Stimulated activated naive B cell treated with anti-CD40 and anti-IgM and Interleukin-4, amounts not matched to agents 10 μg/mL and 1 μg/mL and 100 μg/mL, for 72 hours (primary cell): ENCODE results near the gene AGAP1.

Source experiments
- ATAC-seq, 2 donors: fragments of 150-1000 bp; cut with Tn5 transposase; replicated peaks; 2 replicates each; pipeline ENCODE4 v1.10.0; 2021; ENCODE audit warnings: moderate library complexity in 1 of 2
- DNase-seq: peaks from one replicate; pipeline ENCODE4 v3.0.0; 2021
- H3K27ac Mint-ChIP-seq: one replicate; pipeline ENCODE4 v1.8.0; 2022; ENCODE audit warnings: mild to moderate bottlenecking, mixed read lengths
- H3K27me3 Mint-ChIP-seq, 2 donors: one replicate each; pipeline ENCODE4 v1.8.0; 2022; ENCODE audit warnings: mixed read lengths in 2 of 2
- H3K36me3 Mint-ChIP-seq, 2 donors: one replicate each; pipeline ENCODE4 v1.8.0; 2022; ENCODE audit warnings: mixed read lengths in 2 of 2, mild to moderate bottlenecking in 1 of 2
- H3K4me1 Mint-ChIP-seq, 2 donors: one replicate each; pipeline ENCODE4 v1.8.0; 2022; ENCODE audit warnings: mixed read lengths in 2 of 2, mild to moderate bottlenecking in 1 of 2
- H3K4me3 Mint-ChIP-seq, 2 donors: one replicate each; pipeline ENCODE4 v1.8.0; 2022; ENCODE audit warnings: mild to moderate bottlenecking in 2 of 2, mixed read lengths in 2 of 2, moderate library complexity in 1 of 2
- H3K9me3 Mint-ChIP-seq, 2 donors: one replicate each; pipeline ENCODE4 v1.8.0; 2022; ENCODE audit warnings: mixed read lengths in 2 of 2, mild to moderate bottlenecking in 1 of 2

Gene AGAP1

GRCh38 chr2:235521844-235522243 is 28.0 kb downstream of the AGAP1 start:
- H3K4me3 Mint-ChIP-seq, result no peak overlapping the region
- no peak for DNase-seq
- no peak for ATAC-seq
- H3K27ac Mint-ChIP-seq, result no peak overlapping the region
- peaks cover 0 to 12% of the 10 kb centered on the region in 2 donors for H3K27me3 Mint-ChIP-seq
- no peaks in the 10 kb centered on the region for H3K36me3 Mint-ChIP-seq
- no peaks in the 10 kb centered on the region for H3K4me1 Mint-ChIP-seq
- H3K9me3 Mint-ChIP-seq, result no peaks in the 10 kb centered on the region

GRCh38 chr2:235523021-235523420 is 29.2 kb downstream of the AGAP1 start:
- H3K4me1 Mint-ChIP-seq, result no peaks in the 10 kb centered on the region
- no peaks in the 10 kb centered on the region for H3K36me3 Mint-ChIP-seq
- DNase-seq (no peak), ATAC-seq (no peak)
- H3K27ac Mint-ChIP-seq, result no peak overlapping the region
- peaks cover 0 to 12% of the 10 kb centered on the region in 2 donors for H3K27me3 Mint-ChIP-seq
- H3K4me3 Mint-ChIP-seq, result no peak overlapping the region
- H3K9me3 Mint-ChIP-seq, result no peaks in the 10 kb centered on the region

DNA sequence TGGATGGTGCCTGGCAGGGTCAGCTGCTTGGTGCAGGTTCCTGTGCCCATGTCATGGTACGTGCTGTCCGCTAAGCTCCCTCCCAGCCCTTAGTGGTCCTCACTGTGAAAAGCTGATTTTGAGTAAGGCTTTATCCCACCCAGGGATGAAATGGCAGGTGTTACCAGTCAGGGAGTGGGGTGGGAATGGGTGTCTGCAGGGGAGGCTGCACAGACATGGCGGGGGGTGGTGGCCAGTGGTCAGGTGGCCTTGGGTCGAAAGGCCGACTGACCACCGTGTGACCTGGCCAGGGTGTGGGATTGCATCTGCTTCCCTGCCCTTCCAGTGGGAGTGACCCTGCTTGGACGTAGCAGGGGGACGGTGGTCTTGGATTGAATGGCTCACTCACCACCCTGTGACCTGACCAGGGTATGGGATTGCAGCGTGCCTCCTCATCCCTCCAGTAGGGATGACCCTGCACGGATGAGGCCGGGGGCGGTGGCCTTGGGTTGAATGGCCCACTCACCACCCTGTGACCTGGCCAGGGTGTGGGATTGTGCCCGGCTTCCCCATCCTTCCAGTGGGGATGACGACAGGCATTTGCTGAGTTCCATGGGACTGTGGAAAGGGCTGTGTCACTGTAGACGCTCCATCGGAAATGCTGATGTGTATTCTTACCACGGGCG is 29.8 kb downstream of the AGAP1 start:
- Mint-ChIP-seq H3K27ac (no peak overlapping the region), H3K9me3 (no peaks in the 10 kb centered on the region), H3K4me3 (no peak overlapping the region)

DNA sequence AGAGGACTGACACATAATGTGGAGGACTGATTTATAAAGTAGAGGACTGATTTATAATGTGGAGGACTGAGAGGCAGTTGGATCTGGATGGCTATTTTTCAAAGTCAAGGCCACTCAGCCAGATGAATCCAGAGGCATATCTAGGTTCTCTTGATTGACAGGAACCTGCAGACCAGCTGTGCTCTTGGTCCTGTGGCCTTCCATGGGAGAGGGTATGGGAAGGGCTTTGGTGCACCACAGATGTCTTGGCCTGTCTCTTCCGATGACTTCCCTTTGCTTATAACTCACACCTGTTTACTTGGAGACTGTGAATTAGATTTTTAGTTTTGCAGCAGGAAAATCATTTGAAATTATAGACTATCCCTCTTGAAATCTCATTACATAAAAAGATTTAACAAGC is 32.3 kb downstream of the AGAP1 start:
- Mint-ChIP-seq H3K36me3 (no peaks in the 10 kb centered on the region), H3K4me3 (no peak overlapping the region), H3K27me3 (peaks cover 0 to 15% of the 10 kb centered on the region in 2 donors), H3K9me3 (peaks cover 0 to 5% of the 10 kb centered on the region in 2 donors), H3K4me1 (no peaks in the 10 kb centered on the region), H3K27ac (no peak overlapping the region)
- ATAC-seq, result no peak
- DNase-seq, result no peak

More for the DNA sequence above, 29.8 kb downstream of the AGAP1 start:
- no peaks in the 10 kb centered on the region for H3K4me1 Mint-ChIP-seq
- H3K27me3 Mint-ChIP-seq, result peaks cover 0 to 10% of the 10 kb centered on the region in 2 donors
- no peak for DNase-seq
- H3K36me3 Mint-ChIP-seq, result no peaks in the 10 kb centered on the region
- no peak for ATAC-seq

DNA sequence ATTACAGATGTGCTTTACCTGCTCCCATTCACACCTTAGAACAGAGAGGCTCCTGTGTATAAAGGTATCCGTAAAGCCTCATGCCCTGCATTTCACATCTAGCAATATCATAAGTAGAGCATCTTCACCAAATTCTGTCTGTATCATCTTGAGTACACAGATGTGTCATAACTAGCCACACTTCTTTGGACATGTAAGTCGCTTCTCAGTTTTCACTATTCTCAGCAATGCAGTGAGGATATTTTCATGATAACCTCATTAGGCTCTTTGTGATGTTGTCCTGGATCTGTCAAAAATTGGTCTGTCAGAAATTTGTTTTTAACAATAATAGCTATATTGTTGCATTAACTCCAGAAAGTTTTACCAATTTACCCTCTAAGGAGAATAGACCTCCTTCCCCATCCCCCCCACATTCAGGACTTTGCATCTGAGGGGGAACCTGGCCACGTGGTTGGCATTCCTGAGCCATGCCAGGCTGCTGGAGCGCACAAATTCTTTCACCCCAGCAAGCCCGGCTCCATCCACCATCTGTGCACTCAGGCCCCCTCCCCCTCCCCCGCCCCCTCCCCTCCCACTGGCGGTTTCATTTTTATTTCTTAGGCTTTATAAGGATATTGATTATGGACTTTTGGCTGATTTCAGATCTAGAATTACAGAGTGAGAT is 34.1 kb downstream of the AGAP1 start:
- Mint-ChIP-seq H3K4me3 (no peak overlapping the region), H3K27ac (no peak overlapping the region), H3K4me1 (no peaks in the 10 kb centered on the region), H3K27me3 (peaks cover 0 to 9% of the 10 kb centered on the region in 2 donors), H3K36me3 (no peaks in the 10 kb centered on the region), H3K9me3 (peaks cover 0 to 7% of the 10 kb centered on the region in 2 donors)
- no peak for ATAC-seq
- no peak for DNase-seq

- Mint-ChIP-seq H3K36me3 (no peaks in the 10 kb centered on the region), H3K9me3 (peaks cover 0 to 7% of the 10 kb centered on the region in 2 donors), H3K27ac (no peak overlapping the region), H3K27me3 (peaks cover 0 to 9% of the 10 kb centered on the region in 2 donors), H3K4me3 (no peak overlapping the region), H3K4me1 (no peaks in the 10 kb centered on the region)
- ATAC-seq, result no peak
- DNase-seq, result no peak
Measured at GRCh38 chr2:235529621-235530020, 35.8 kb downstream of the AGAP1 start.

DNA sequence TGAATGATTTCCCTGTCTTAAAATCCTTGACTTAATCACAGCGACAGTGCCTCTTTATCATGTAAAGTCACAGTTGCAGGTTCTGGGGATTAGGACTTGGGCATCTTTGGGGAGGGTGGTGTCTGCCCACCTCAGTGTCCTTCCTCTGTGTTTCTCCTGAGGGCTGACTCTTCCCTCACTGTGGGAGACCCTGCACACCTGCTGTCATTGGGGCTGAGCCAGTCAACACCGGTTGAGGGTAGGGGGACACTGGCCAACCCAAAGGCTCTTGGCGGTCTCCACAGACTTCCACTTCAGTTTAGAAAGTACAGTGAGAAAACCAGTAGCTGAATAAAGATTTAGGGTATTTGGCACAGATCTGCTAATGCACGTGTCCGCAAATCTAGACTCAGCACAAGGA is 36.9 kb downstream of the AGAP1 start:
- Mint-ChIP-seq H3K27ac (no peak overlapping the region), H3K27me3 (peaks cover 0 to 9% of the 10 kb centered on the region in 2 donors), H3K36me3 (no peaks in the 10 kb centered on the region), H3K4me1 (no peaks in the 10 kb centered on the region), H3K9me3 (peaks cover 0 to 7% of the 10 kb centered on the region in 2 donors), H3K4me3 (no peak overlapping the region)
- DNase-seq (no peak), ATAC-seq (no peak)

- H3K27ac Mint-ChIP-seq, result no peak overlapping the region
- no peak for ATAC-seq
- DNase-seq, result no peak
- peaks cover 0 to 7% of the 10 kb centered on the region in 2 donors for H3K9me3 Mint-ChIP-seq
- no peaks in the 10 kb centered on the region for H3K36me3 Mint-ChIP-seq
- H3K27me3 Mint-ChIP-seq, result peaks cover 0 to 14% of the 10 kb centered on the region in 2 donors
- no peaks in the 10 kb centered on the region for H3K4me1 Mint-ChIP-seq
- H3K4me3 Mint-ChIP-seq, result no peak overlapping the region
Measured at GRCh38 chr2:235532307-235532706, 38.5 kb downstream of the AGAP1 start.

GRCh38 chr2:235533198-235533597 is 39.4 kb downstream of the AGAP1 start:
- H3K27me3 Mint-ChIP-seq, result peaks cover 0 to 14% of the 10 kb centered on the region in 2 donors
- no peaks in the 10 kb centered on the region for H3K36me3 Mint-ChIP-seq
- ATAC-seq, result no peak
- H3K4me1 Mint-ChIP-seq, result no peaks in the 10 kb centered on the region
- peaks cover 0 to 7% of the 10 kb centered on the region in 2 donors for H3K9me3 Mint-ChIP-seq
- DNase-seq, result no peak
- H3K27ac Mint-ChIP-seq, result no peak overlapping the region
- H3K4me3 Mint-ChIP-seq, result no peak overlapping the region

DNA sequence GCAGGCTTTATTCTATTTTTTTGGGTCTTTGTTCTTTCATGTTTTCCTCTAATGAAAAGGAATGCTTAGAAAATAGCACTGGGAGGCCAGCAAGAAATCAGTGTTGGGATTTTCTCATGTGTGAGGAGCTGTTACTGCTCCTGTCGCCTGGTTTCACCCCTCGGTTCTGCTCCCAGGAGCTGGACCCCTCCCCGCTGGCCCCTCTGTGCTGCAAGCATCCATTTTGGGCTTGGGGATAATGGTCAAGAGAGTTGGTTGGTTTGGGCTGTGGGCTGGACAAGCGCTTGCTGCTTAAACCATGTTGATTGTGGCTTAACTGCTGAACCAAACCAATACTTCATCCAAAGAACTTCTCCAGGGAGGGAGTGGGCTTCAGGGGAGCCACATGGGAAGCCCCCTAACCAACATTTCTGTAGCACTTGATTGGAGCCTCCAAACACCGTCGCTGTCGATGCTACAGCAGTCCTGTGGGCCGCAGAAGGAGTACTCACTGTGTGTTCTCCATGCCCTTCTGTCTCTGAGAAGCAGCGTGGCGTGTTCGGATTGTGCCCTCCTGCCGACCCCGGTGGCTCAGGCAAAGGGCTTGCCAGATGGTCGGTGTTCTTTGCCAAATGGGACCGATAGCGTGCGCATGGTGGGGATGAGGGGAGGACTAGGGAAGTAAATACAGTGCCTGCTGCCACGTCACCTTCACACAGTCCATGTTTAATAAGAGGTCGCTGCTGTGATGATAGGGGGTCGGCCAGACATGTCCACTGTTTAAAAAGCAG is 40.0 kb downstream of the AGAP1 start:
- Mint-ChIP-seq H3K4me3 (no peak overlapping the region), H3K27me3 (peaks cover 0 to 14% of the 10 kb centered on the region in 2 donors), H3K36me3 (no peaks in the 10 kb centered on the region), H3K9me3 (peaks cover 0 to 7% of the 10 kb centered on the region in 2 donors), H3K4me1 (no peaks in the 10 kb centered on the region), H3K27ac (no peak overlapping the region)
- ATAC-seq, result no peak
- no peak for DNase-seq

GRCh38 chr2:235534678-235535422 is 41.0 kb downstream of the AGAP1 start:
- Mint-ChIP-seq H3K9me3 (peaks cover 0 to 7% of the 10 kb centered on the region in 2 donors), H3K36me3 (no peaks in the 10 kb centered on the region), H3K4me1 (no peaks in the 10 kb centered on the region), H3K4me3 (no peak overlapping the region), H3K27me3 (peaks cover 0 to 14% of the 10 kb centered on the region in 2 donors), H3K27ac (no peak overlapping the region)
- DNase-seq, result no peak
- ATAC-seq, result no peak

- H3K4me3 Mint-ChIP-seq, result no peak overlapping the region
- H3K27ac Mint-ChIP-seq, result no peak overlapping the region
- DNase-seq (no peak), ATAC-seq (no peak)
- peaks cover 3 to 10% of the 10 kb centered on the region in 2 donors for H3K27me3 Mint-ChIP-seq
- peaks cover 0 to 3% of the 10 kb centered on the region in 2 donors for H3K9me3 Mint-ChIP-seq
- H3K4me1 Mint-ChIP-seq, result no peaks in the 10 kb centered on the region
- H3K36me3 Mint-ChIP-seq, result no peaks in the 10 kb centered on the region
Measured at GRCh38 chr2:235535423-235536130, 41.7 kb downstream of the AGAP1 start.

DNA sequence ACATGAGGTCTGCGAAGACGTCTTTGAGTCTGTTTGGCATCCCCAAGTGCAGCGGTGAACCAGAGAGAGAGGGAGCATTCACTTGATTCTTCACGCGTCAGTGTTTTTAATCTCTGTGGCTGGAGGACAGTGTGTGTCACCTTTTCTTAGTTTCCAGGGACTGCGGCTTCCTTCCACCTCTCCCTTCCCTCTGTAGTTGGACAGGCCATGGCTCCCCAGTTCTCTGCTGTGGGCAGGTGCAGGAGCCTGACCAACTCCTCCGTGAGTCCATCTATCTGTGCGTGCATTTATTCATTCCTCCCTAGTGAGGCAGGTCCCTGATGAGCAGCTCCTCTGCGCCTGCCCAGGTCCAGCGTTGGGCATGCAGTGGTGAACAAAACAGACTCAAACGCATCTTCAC is 42.9 kb downstream of the AGAP1 start:
- ATAC-seq, result no peak
- Mint-ChIP-seq H3K4me1 (no peaks in the 10 kb centered on the region), H3K4me3 (no peak overlapping the region), H3K36me3 (no peaks in the 10 kb centered on the region), H3K9me3 (no peaks in the 10 kb centered on the region), H3K27me3 (peaks cover 4 to 5% of the 10 kb centered on the region in 2 donors), H3K27ac (no peak overlapping the region)
- DNase-seq, result no peak

DNA sequence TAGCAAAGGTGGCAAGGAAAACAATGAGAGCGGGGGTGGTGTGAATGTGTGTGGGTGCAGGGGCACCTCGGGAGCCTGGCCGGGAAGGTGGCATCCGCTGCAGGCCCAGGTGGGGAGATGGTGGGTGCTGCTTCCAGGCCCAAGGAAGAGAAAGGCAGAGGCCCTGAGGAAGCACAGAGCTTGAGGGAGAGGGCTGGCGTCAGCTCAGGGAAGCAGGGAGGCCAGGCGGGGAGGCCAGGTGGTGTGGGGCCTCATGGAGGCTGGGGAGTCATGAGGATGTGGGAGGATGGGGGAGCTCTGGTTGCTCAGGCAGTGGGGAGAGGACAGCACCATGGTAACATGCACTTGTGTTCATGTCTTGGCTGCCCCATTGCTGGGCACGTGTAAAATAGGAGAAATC is 43.3 kb downstream of the AGAP1 start:
- DNase-seq (no peak), ATAC-seq (no peak)
- H3K4me3 Mint-ChIP-seq, result no peak overlapping the region
- H3K9me3 Mint-ChIP-seq, result no peaks in the 10 kb centered on the region
- no peaks in the 10 kb centered on the region for H3K36me3 Mint-ChIP-seq
- peaks cover 4 to 5% of the 10 kb centered on the region in 2 donors for H3K27me3 Mint-ChIP-seq
- no peak overlapping the region for H3K27ac Mint-ChIP-seq
- no peaks in the 10 kb centered on the region for H3K4me1 Mint-ChIP-seq
